ENCODE data around the gene SERPINA10. TPM values are rescaled to one million over a fixed set of nuclear protein-coding genes. Genes with fewer than 3 reads are reported as not detected.

Gene SERPINA10
- total RNA-seq, 4 donors from 2014 or later: 0.24 TPM; not detected in 3

- Histone ChIP-seq H3K36me3 (no peaks in the 10 kb centered on the region), H3K9me3 (no peaks in the 10 kb centered on the region), H3K27me3 (no peaks in the 10 kb centered on the region), H3K27ac (no peak overlapping the region), H3K4me3 (no peak overlapping the region), H3K4me1 (peaks cover 26% of the 10 kb centered on the region)
- TF ChIP-seq CTCF (IDR thresholded peaks at IDR 0.05) (no peak), POLR2AphosphoS5 (IDR thresholded peaks at IDR 0.05) (no peak)
- no peak for DNase-seq (ENCODE audit: low spot score in 2 of 2)
- WGBS: 83% methylated on average over 8 of the region's 8 CpGs
These were observed 21.1 kb upstream of the SERPINA10 start for GRCh38 chr14:94313991-94314655.

DNA sequence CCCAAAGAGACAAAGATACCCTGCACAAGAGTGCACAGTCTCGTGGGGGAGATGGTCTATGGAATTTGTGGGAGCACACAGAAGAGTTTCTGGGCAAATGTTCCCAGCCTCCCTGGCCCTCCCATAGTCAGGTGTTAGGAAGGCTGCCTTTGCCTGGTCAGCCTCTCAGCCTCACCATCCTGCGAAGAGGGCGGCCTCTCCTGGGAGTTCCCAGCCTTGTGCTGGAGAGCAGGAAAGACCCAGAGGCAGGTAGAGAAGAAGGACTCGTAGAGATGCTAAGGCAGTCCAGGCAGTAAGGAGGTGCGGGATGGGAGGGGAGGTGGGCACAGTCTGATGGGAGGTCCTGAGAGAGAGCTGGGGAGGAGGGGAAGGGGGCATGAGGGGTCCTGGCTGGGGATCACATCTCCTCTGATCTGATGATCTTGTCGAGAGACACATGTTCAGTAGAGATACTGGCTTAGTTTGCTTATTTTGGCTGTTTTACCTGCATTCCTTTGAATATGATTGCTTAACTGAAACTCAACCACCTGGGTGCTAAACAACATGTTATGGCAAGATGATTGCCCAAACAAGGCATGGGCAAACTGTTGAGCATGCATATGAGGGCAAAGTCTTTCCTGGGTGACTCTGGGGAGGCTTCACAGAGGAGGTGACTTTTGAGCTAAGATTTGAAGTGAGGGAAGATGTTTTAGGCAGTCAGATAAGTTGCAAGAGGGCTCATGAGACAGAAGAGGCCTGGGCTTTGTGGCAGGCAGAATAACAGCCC lies 19.6 kb upstream of the SERPINA10 start:
- DNase-seq (ENCODE audit: low spot score in 2 of 2): peak in 1 of 2 donors; percentile 53
- Histone ChIP-seq H3K4me3 (no peak overlapping the region), H3K9me3 (peaks cover 1% of the 10 kb centered on the region)

GRCh38 chr14:94310248-94310647 lies 17.2 kb upstream of the SERPINA10 start:
- no peak for DNase-seq (ENCODE audit: low spot score in 2 of 2)
- peaks cover 6% of the 10 kb centered on the region for H3K9me3 ChIP-seq
- H3K4me1 ChIP-seq: peaks cover 16% of the 10 kb centered on the region
- WGBS: no CpG with 5 or more reads among the region's 3 CpGs
- H3K27me3 ChIP-seq: no peaks in the 10 kb centered on the region
- H3K36me3 ChIP-seq: no peaks in the 10 kb centered on the region
- no peak overlapping the region for H3K4me3 ChIP-seq
- TF ChIP-seq CTCF (IDR thresholded peaks at IDR 0.05) (no peak), POLR2AphosphoS5 (IDR thresholded peaks at IDR 0.05) (no peak), POLR2A (IDR thresholded peaks at IDR 0.05) (no peak), EP300 (IDR thresholded peaks at IDR 0.05) (no peak)
- H3K27ac ChIP-seq: no peak overlapping the region

More for the DNA sequence above, 19.6 kb upstream of the SERPINA10 start:
- Histone ChIP-seq H3K4me1 (peaks cover 26% of the 10 kb centered on the region), H3K36me3 (no peaks in the 10 kb centered on the region), H3K27ac (no peak overlapping the region), H3K27me3 (no peaks in the 10 kb centered on the region)
- WGBS: 54% methylated on average over 4 of the region's 6 CpGs
- TF ChIP-seq POLR2AphosphoS5 (IDR thresholded peaks at IDR 0.05): no peak
- TF ChIP-seq POLR2A (IDR thresholded peaks at IDR 0.05): no peak
- TF ChIP-seq EP300 (IDR thresholded peaks at IDR 0.05): no peak
- no peak for TF ChIP-seq CTCF (IDR thresholded peaks at IDR 0.05)

GRCh38 chr14:94309721-94310120 lies 16.7 kb upstream of the SERPINA10 start:
- no peak overlapping the region for H3K4me3 ChIP-seq
- no peaks in the 10 kb centered on the region for H3K27me3 ChIP-seq
- WGBS: 96% methylated on average over 10 of the region's 10 CpGs
- no peak overlapping the region for H3K27ac ChIP-seq
- no peak for TF ChIP-seq POLR2A (IDR thresholded peaks at IDR 0.05)
- TF ChIP-seq CTCF (IDR thresholded peaks at IDR 0.05): no peak
- no peak for TF ChIP-seq POLR2AphosphoS5 (IDR thresholded peaks at IDR 0.05)
- TF ChIP-seq EP300 (IDR thresholded peaks at IDR 0.05): no peak
- no peaks in the 10 kb centered on the region for H3K36me3 ChIP-seq
- H3K4me1 ChIP-seq: peaks cover 16% of the 10 kb centered on the region
- DNase-seq (ENCODE audit: low spot score in 2 of 2): no peak
- H3K9me3 ChIP-seq: peaks cover 6% of the 10 kb centered on the region

DNA sequence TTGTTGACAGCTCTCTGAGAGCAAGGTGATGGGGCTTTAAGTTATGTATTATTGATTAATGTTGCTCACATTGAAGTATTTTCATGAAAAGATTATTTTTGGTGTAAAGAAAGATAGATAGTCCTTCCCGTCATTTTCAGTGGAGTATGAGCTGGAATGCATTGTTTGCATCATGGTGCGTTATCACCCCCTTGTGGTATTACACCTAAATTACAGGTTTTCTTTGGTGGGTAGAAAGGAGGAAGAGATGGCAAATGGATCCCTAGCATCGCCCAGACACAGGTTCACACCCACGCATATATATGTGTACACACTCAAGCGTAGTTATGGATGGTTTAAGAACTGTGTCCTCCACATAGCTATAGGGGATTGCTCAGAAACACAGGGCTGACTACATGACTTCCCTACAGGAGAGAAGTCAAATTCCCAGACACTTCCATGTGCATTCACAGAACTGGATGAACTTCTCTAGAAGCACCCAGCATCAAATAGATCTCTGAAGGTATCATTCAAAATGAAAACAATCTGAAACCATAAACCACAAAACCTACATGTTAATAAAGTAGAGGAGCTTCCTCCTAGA lies 14.4 kb upstream of the SERPINA10 start:
- Histone ChIP-seq H3K9me3 (peaks cover 6% of the 10 kb centered on the region), H3K36me3 (no peaks in the 10 kb centered on the region), H3K4me1 (no peaks in the 10 kb centered on the region), H3K27me3 (no peaks in the 10 kb centered on the region), H3K4me3 (no peak overlapping the region), H3K27ac (no peak overlapping the region)
- WGBS: 37% methylated on average over 5 of the region's 5 CpGs
- TF ChIP-seq POLR2AphosphoS5 (IDR thresholded peaks at IDR 0.05): no peak
- no peak for DNase-seq (ENCODE audit: low spot score in 2 of 2)
